GM18502 (cell line): ENCODE measurements around the gene IFTAP.
A peak's percentile ranks its signal among the peaks of the same experiment; 100 is the strongest.
"Not testable (repeated sequence)": the region's sequence is repeated elsewhere in the genome, so short reads cannot be mapped to it uniquely, and the experiment has no call there.

Experiments used
- ATAC-seq: cut with Tn5 transposase; IDR thresholded peaks from one replicate; pipeline ENCODE4 v1.9.1; 2021; ENCODE audit warnings: mild to moderate bottlenecking; ENCODE audit not compliant: unreplicated experiment, poor library complexity

Gene IFTAP

GRCh38 chr11:36628765-36629244, 34.5 kb downstream of the IFTAP start:
- ATAC-seq, result no peak

- peak; percentile 94 for ATAC-seq
These were observed 37.5 kb downstream of the IFTAP start for GRCh38 chr11:36631774-36632173.

GRCh38 chr11:36635066-36635862, 41.0 kb downstream of the IFTAP start:
- ATAC-seq, result no peak

GRCh38 chr11:36638556-36638955, 44.3 kb downstream of the IFTAP start:
- ATAC-seq, result no peak

GRCh38 chr11:36657610-36658267, 63.4 kb downstream of the IFTAP start:
- ATAC-seq, result no peak

GRCh38 chr11:36661359-36661758, 67.1 kb downstream of the IFTAP start:
- ATAC-seq, result not testable (repeated sequence)

- peak; percentile 59 for ATAC-seq
These were observed 78.6 kb downstream of the IFTAP start for GRCh38 chr11:36672815-36673450.

GRCh38 chr11:36679547-36679946, 85.2 kb downstream of the IFTAP start:
- ATAC-seq, result not testable (repeated sequence)

- ATAC-seq, result no peak
These were observed 89.5 kb downstream of the IFTAP start for GRCh38 chr11:36683818-36684217.

GRCh38 chr11:36684840-36685801, 90.8 kb downstream of the IFTAP start:
- peak; percentile 48 for ATAC-seq

GRCh38 chr11:36688132-36688531, 93.8 kb downstream of the IFTAP start:
- ATAC-seq, result no peak

- no peak for ATAC-seq
These were observed 94.4 kb downstream of the IFTAP start for GRCh38 chr11:36688571-36689291.

- ATAC-seq, result no peak
These were observed 95.1 kb downstream of the IFTAP start for GRCh38 chr11:36689442-36689841.

- no peak for ATAC-seq
These were observed 98.4 kb downstream of the IFTAP start for GRCh38 chr11:36692704-36693103.

- no peak for ATAC-seq
These were observed 99.0 kb downstream of the IFTAP start for GRCh38 chr11:36693139-36693843.

- ATAC-seq, result no peak
These were observed 100.8 kb downstream of the IFTAP start for GRCh38 chr11:36695111-36695510.

- no peak for ATAC-seq
These were observed 101.3 kb downstream of the IFTAP start for GRCh38 chr11:36695571-36695970.

GRCh38 chr11:36696550-36696949, 102.2 kb downstream of the IFTAP start:
- ATAC-seq, result no peak

- ATAC-seq, result no peak
These were observed 105.0 kb downstream of the IFTAP start for GRCh38 chr11:36699271-36699670.
